ENCODE results near the gene FAM228B. TPM values are rescaled to one million over a fixed set of nuclear protein-coding genes. Genes with fewer than 3 reads are reported as not detected.

The FAM228B gene
- total RNA-seq: 10 to 100 TPM; 22.6 to 41.4 (median 33.8) TPM

DNA sequence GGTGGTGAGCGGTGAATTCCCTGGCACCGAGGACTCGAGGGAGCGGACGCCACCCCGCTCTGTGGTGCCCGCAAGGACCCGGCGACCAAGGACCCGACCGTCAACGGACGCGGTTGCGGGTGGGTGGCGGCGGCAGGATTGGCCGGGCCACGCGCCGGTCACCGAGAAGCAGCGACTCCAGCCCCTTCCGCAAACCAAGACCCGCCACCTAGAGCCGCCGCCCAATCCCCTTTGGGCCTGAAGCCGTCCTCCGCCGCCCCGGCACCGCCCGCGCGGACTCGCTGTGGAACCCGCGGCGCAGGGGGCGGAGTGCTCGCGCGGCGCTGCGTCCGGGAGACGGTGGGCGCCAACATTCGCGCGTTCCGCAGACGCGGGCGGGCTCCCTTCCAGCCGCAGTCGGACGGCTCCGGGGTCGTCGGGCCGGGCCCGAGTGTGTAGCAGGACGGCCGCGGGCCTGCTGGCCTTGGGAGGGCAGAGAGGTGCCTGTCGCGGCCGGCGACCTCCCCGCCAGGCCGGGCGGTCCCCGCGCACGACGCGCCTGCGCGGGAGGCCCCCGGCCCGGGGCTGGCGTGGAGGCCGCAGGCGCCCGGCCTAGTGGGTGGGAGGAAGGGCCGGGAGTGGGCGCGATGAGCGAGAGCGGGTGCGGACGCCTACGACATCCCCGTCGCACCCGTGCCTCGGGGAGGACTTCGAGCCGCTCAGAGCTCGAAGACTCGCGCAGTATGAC lies at the start of gene FAM228B, which contains the start of gene PFN4:
Gene FAM228B, plus strand, starts transcription at position 275 of the 727 bp plus-strand sequence. CDS start 893 bp downstream, outside the sequence.
Gene PFN4, minus strand, starts transcription at position 140 of the 727 bp plus-strand sequence. CDS start 799 bp downstream, outside the sequence.
- no peaks in the 10 kb centered on the region for H3K27me3 ChIP-seq
- whole genome bisulfite sequencing: no CpG with 5 or more reads among the region's 103 CpGs
- peaks cover 19 to 27% (median 20%) of the 10 kb centered on the region in 4 donors for H3K4me1 ChIP-seq
- no peak for DNase-seq (ENCODE audit: extremely low spot score)
- TF ChIP-seq EP300 (IDR thresholded peaks at IDR 0.05): no peak
- TF ChIP-seq, protein P1, sequence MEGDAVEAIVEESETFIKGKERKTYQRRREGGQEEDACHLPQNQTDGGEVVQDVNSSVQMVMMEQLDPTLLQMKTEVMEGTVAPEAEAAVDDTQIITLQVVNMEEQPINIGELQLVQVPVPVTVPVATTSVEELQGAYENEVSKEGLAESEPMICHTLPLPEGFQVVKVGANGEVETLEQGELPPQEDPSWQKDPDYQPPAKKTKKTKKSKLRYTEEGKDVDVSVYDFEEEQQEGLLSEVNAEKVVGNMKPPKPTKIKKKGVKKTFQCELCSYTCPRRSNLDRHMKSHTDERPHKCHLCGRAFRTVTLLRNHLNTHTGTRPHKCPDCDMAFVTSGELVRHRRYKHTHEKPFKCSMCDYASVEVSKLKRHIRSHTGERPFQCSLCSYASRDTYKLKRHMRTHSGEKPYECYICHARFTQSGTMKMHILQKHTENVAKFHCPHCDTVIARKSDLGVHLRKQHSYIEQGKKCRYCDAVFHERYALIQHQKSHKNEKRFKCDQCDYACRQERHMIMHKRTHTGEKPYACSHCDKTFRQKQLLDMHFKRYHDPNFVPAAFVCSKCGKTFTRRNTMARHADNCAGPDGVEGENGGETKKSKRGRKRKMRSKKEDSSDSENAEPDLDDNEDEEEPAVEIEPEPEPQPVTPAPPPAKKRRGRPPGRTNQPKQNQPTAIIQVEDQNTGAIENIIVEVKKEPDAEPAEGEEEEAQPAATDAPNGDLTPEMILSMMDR (IDR thresholded peaks at IDR 0.05): no peak
- TF ChIP-seq POLR2AphosphoS5 (IDR thresholded peaks at IDR 0.05): peak; percentile 77 to 89
- peak; percentile 46 for TF ChIP-seq POLR2A (IDR thresholded peaks at IDR 0.05; ENCODE audit: low read depth)
- H3K36me3 ChIP-seq: peaks cover 0 to 3% (median 0%) of the 10 kb centered on the region in 4 donors
- H3K27ac ChIP-seq (replicated peaks in 1 of 4): peak within 1 kb of the TSS; percentile 92 to 96 (median 94)
- peak within 1 kb of the TSS; percentile 75 to 85 (median 80) for H3K4me3 ChIP-seq
- intact Hi-C loops (cut with DNase I): no loop called here
- no peaks in the 10 kb centered on the region for H3K9me3 ChIP-seq

DNA sequence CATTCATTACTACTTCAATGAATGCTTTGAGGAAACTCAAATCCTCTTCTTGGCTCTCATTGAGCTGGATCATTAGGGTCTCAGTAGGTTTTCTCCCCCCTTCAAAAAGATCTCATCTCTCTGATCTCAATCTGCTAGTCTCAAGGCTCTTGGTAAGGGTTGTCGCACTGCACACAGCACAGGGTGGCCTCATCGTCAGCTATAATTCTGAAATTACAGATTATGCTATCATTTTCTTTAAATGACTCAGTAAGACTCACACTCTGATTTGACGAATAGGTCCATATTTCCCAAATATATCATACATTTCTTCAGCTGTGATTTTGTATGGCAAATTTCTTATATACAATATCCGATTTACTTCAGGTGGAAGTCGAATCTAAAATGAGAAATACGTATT lies 49.5 kb upstream of the FAM228B start:
- DNase-seq (ENCODE audit: extremely low spot score): no peak
- H3K27ac ChIP-seq (replicated peaks in 1 of 4): no peak overlapping the region
- H3K27me3 ChIP-seq: no peaks in the 10 kb centered on the region
- peaks cover 6 to 59% (median 45%) of the 10 kb centered on the region in 4 donors for H3K36me3 ChIP-seq
- intact Hi-C loops (cut with DNase I): no loop called here
- H3K9me3 ChIP-seq: no peaks in the 10 kb centered on the region
- H3K4me1 ChIP-seq: peaks cover 19 to 39% (median 25%) of the 10 kb centered on the region in 4 donors
- no peak overlapping the region for H3K4me3 ChIP-seq
- 91% methylated on average over 6 of the region's 6 CpGs for WGBS
- TF ChIP-seq, protein P1 (IDR thresholded peaks at IDR 0.05): no peak
- no peak for TF ChIP-seq EP300 (IDR thresholded peaks at IDR 0.05)
- TF ChIP-seq POLR2A (IDR thresholded peaks at IDR 0.05; ENCODE audit: low read depth): no peak
- TF ChIP-seq POLR2AphosphoS5 (IDR thresholded peaks at IDR 0.05): no peak

DNA sequence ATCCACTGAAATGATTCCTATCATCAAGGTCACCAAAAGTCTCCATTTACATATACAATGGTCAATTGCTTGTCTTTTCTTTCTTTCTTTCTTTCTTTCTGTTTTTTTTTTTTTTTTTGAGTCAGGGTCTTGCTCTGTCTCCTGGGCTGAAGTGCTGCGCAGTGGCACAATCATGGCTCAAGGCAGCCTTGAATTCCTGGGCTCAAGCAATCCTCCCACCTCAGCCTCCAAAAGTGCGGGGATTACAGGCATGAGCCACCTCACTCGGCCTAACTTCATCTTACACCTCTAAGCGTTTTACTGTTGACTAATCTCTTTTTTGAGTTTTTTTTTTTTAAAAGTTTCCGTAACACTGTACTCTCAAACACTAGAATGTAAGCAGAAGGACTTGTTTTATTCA lies 48.0 kb upstream of the FAM228B start:
- Histone ChIP-seq H3K36me3 (peaks cover 5 to 56% (median 35%) of the 10 kb centered on the region in 4 donors), H3K27me3 (no peaks in the 10 kb centered on the region), H3K27ac (replicated peaks in 1 of 4) (peak overlapping the region; percentile 88 to 96 (median 92)), H3K9me3 (no peaks in the 10 kb centered on the region), H3K4me3 (peak overlapping the region; percentile 70 to 91 (median 74)), H3K4me1 (peaks cover 19 to 39% (median 25%) of the 10 kb centered on the region in 4 donors)
- DNase-seq (ENCODE audit: extremely low spot score): no peak
- 56% methylated on average over 5 of the region's 5 CpGs for WGBS
- intact Hi-C loops (cut with DNase I): loop anchor here (5.0 kb wide), 1 partner anchor 148 kb away; the partner anchor contains the start of gene ATAD2B
- TF ChIP-seq, protein P1 (IDR thresholded peaks at IDR 0.05): no peak
- no peak for TF ChIP-seq EP300 (IDR thresholded peaks at IDR 0.05)
- no peak for TF ChIP-seq POLR2A (IDR thresholded peaks at IDR 0.05; ENCODE audit: low read depth)
- TF ChIP-seq POLR2AphosphoS5 (IDR thresholded peaks at IDR 0.05): no peak

DNA sequence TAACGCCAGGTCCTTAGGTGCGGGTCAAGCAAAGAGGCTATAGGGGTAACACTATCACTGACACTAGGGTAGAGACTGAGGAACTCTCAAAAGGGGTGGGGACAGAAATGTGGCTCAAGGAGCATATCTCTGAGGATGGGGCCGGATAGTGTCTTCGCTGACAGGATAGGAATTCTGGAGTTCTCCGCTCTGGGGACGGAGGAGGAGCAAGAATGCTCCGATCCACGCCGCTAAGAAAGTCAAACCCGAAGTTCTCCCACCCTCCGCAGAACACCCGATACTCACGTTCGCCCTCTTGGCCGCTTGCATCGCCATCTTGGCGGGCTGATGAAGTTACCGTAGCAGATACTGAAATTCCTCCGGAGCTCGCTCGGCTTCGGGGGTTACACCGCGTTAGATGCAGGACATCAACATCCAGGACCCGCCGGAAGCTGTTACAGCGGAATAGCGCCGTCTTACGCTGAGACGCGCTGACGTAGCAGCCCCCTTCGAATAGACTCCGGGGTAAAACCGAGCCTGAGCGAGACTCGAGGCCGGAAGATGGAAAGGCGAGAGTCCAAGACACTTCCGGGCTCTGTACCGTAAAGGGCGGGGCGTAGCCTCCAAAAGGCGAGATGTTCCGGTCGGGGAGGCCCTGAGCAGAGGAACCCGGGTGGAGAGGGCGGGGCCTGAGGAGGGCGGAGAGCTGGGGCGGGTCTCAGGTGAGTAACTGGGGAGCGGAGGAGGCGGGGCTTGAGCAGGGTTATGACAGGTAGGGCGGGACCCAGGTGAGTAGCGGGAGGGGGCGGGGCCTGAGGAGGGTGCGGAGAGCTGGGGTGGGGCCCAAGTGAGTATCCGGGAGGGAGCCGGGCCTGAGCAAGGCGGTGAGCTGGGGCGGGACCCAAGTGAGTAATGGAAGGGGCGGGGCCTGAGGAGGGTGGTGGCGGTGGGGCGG lies 47.1 kb upstream of the FAM228B start, which contains the start of gene SF3B6:
Gene SF3B6, minus strand, starts transcription at position 412 of the 934 bp plus-strand sequence. Its CDS starts 97 bp downstream, at position 315.
- Histone ChIP-seq H3K4me3 (peak within 1 kb of the TSS; percentile 70 to 91 (median 74)), H3K9me3 (no peaks in the 10 kb centered on the region), H3K4me1 (peaks cover 19 to 39% (median 25%) of the 10 kb centered on the region in 4 donors), H3K36me3 (peaks cover 0 to 56% (median 35%) of the 10 kb centered on the region in 4 donors), H3K27ac (replicated peaks in 1 of 4) (peak within 1 kb of the TSS; percentile 88 to 96 (median 92)), H3K27me3 (no peaks in the 10 kb centered on the region)
- intact Hi-C loops (cut with DNase I): loop anchor here (5.0 kb wide), 1 partner anchor 149 kb away; the partner anchor contains the start of gene ATAD2B
- peak; percentile 99 for DNase-seq (ENCODE audit: extremely low spot score)
- 3% methylated on average over 32 of the region's 64 CpGs for WGBS
- TF ChIP-seq POLR2A (IDR thresholded peaks at IDR 0.05; ENCODE audit: low read depth) (no peak), EP300 (IDR thresholded peaks at IDR 0.05) (no peak), POLR2AphosphoS5 (IDR thresholded peaks at IDR 0.05) (peak; percentile 92 to 96)
- TF ChIP-seq, protein P1 (IDR thresholded peaks at IDR 0.05): peak in 1 of 3 experiments; percentile 12
